BLaER1 treated with 17β-estradiol and CSF1 and Interleukin-3, amounts not matched to agents 10 nM and 100 nM (cell line): ENCODE measurements around the gene POLR1A.
A peak's percentile ranks its signal among the peaks of the same experiment; 100 is the strongest.

ENCODE experiments used
- H3K27ac ChIP-seq, 11 experiments: shearing (Covaris generic); formaldehyde crosslinking; 2 replicates each; pipeline ENCODE4 v1.8.1; 2022
- H3K27me3 ChIP-seq, 11 experiments: shearing (Covaris generic); formaldehyde crosslinking; 2 replicates each; pipeline ENCODE4 v1.8.1; 2022
- H3K36me3 ChIP-seq, 11 experiments: shearing (Covaris generic); formaldehyde crosslinking; 2 replicates each; pipeline ENCODE4 v1.8.1; 2022
- H3K4me1 ChIP-seq, 10 experiments: shearing (Covaris generic); formaldehyde crosslinking; 2 replicates each; pipeline ENCODE4 v1.8.1; 2022
- H3K4me2 ChIP-seq, 11 experiments: shearing (Covaris generic); formaldehyde crosslinking; 2 replicates each; pipeline ENCODE4 v1.8.1; 2022
- H3K4me3 ChIP-seq, 10 experiments: shearing (Covaris generic); formaldehyde crosslinking; 2 replicates each; pipeline ENCODE4 v1.8.1; 2022
- H3K9ac ChIP-seq, 11 experiments: shearing (Covaris generic); formaldehyde crosslinking; 2 replicates each; pipeline ENCODE4 v1.8.1; 2022
- H3K9me3 ChIP-seq, 11 experiments: shearing (Covaris generic); formaldehyde crosslinking; replicated peaks in 1 of 11; 2 replicates each; pipeline ENCODE4 v1.8.1; 2022
- H4K20me1 ChIP-seq, 11 experiments: shearing (Covaris generic); formaldehyde crosslinking; 2 replicates each; pipeline ENCODE4 v1.8.1; 2022
- Cebpa-rat ChIP-seq, 11 experiments: shearing (Covaris generic); IDR thresholded peaks; 2 replicates each; pipeline ENCODE4 v1.8.1; 2022

The POLR1A gene

DNA sequence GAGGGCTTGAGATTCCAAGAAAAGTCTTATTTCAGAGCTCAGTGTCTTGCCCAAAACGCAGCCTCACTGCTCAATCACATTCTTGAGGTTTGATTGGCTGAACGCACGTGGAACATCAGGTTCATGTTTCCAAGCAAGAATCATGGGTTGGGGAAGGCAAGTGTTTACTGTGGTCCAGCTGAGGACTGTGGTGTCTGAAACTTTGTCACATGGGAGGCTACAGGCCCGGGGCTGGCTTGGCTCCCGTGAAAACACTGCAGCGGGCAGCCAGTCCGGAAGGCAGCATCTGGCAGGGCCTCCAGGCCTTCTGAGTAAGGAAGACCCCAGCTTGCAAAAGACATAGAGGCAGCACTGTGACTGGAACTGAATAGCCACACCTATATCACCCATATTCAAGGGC is 84.7 kb downstream of the POLR1A start:
- Histone ChIP-seq H3K4me3 (no peak overlapping the region), H3K27me3 (no peaks in the 10 kb centered on the region), H4K20me1 (peaks cover 0 to 14% (median 0%) of the 10 kb centered on the region in 11 experiments; a peak in 7 of 22 replicates), H3K9ac (no peak overlapping the region), H3K36me3 (peaks cover 0 to 49% (median 28%) of the 10 kb centered on the region in 11 experiments; a peak in 20 of 22 replicates), H3K4me2 (no peak overlapping the region), H3K9me3 (no peaks in the 10 kb centered on the region), H3K27ac (no peak overlapping the region; a peak in 1 of 22 replicates), H3K4me1 (peaks cover 5 to 44% (median 17%) of the 10 kb centered on the region in 10 experiments; a peak in 17 of 20 replicates)
- no peak for TF ChIP-seq Cebpa-rat (IDR thresholded peaks at IDR 0.05)

DNA sequence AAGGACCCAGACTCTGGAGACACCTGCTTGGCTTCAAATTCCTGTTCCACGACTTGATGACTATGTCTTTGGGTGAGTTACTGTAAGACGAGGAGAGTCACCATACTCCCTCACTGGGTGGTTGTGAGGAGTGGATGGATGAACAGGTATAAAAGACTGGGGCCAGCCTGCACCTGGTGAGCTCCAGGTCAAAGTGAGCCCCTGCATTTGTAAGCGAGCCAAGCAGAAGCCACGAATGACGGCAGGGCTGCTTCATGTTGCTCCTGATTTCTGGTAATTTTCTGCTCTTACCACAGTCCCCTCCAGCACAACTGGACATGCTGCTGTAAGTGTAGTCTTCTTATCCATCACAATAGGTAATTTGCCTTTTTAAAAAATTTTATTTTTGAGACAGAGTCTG is 86.6 kb downstream of the POLR1A start:
- Histone ChIP-seq H3K36me3 (peaks cover 0 to 31% (median 10%) of the 10 kb centered on the region in 11 experiments; a peak in 17 of 22 replicates), H4K20me1 (peaks cover 0 to 12% (median 0%) of the 10 kb centered on the region in 11 experiments; a peak in 4 of 22 replicates), H3K4me3 (no peak overlapping the region), H3K27me3 (no peaks in the 10 kb centered on the region), H3K9ac (no peak overlapping the region), H3K9me3 (peaks cover 10 to 17% (median 13%) of the 10 kb centered on the region in 11 experiments), H3K4me2 (0 out of 22 replicates have a peak overlapping the region, but pooled peaks of 1 of the 11 experiments have one; percentile 86), H3K27ac (no peak overlapping the region), H3K4me1 (peaks cover 5 to 37% (median 17%) of the 10 kb centered on the region in 10 experiments; a peak in 17 of 20 replicates)
- no peak for TF ChIP-seq Cebpa-rat (IDR thresholded peaks at IDR 0.05)

DNA sequence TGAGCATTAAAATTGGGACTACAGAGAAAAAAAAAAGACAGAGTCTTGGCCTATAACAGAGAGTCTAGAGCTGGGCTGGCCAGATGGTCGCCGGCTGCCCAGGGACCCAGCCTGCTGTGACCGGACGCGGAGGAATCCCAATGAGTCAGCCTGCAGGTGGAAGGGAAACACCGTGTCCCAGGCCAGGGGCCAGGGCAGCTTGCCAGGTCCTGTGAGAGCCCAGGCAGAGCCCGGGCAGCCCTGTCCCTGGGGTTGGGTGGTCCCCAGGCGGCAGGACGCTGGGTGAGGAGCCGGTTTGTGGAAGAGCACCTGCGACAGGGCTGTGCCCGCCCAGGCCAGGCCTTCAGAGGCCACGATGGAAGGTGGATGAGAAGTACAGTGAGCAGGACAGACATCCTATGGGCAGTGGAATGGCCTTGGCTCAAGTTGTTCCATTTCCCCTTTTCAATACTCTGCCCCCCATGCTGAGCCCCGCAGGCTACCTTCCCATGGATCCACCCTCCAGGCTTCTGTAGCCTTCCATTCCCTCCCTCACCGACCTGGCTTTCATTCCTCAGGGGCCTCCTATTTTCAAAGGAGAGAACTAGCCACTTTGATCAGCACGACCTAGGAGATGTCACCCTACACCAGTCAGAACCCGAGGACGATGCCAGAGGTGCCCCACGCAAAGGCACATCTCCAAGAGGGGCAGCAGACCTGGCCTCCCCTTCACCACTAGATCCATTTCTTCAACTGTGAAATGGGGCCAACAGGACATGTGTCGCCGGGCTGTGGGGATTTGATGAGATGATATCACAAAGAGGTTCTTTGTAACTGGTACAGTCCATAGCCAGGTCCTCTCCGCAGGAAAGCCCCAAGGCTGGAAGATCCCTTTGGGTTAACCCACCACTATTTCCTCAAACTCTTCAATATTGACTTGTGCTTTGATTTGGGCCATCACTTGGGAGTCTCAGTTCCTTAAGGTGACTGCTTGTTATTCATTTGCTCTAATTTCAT is 87.5 kb downstream of the POLR1A start:
- Histone ChIP-seq H3K4me3 (no peak overlapping the region), H3K4me2 (peak overlapping the region in 6 of 11 experiments; percentile 10 to 86 (median 54); a peak in 12 of 22 replicates), H3K9ac (0 out of 22 replicates have a peak overlapping the region, but pooled peaks of 2 of the 11 experiments have one; percentile 10 to 17), H4K20me1 (peaks cover 0 to 12% (median 0%) of the 10 kb centered on the region in 11 experiments; a peak in 4 of 22 replicates), H3K27me3 (no peaks in the 10 kb centered on the region), H3K4me1 (peaks cover 5 to 37% (median 17%) of the 10 kb centered on the region in 10 experiments; a peak in 17 of 20 replicates), H3K36me3 (peaks cover 0 to 22% (median 4%) of the 10 kb centered on the region in 11 experiments; a peak in 7 of 22 replicates), H3K9me3 (peaks cover 17 to 24% (median 22%) of the 10 kb centered on the region in 11 experiments), H3K27ac (peak overlapping the region in 3 of 11 experiments; percentile 44 to 76 (median 64); a peak in 5 of 22 replicates)
- no peak for TF ChIP-seq Cebpa-rat (IDR thresholded peaks at IDR 0.05)

DNA sequence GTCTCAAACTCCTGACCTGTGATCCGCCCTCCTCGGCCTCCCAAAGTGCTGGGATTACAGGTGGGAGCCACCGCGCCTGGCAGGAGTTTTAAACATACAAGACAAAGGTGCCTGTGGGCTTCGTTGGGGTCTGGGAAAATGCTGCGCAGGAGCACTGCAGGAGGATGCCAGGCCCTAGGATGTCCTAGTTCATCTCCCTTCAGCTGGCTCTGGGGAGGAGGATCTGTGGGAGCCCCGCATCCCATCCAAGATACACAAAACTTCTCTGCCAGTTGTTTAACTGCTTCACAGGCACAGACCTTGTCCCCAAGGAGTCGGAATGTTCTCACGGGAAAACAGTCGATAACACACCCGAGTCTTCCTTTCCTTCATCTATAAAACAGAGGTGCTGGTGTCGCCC is 89.1 kb downstream of the POLR1A start:
- H3K4me2 ChIP-seq = peak overlapping the region in 5 of 11 experiments; percentile 41 to 86 (median 68); a peak in 8 of 22 replicates
- peaks cover 0 to 11% (median 0%) of the 10 kb centered on the region in 11 experiments; a peak in 3 of 22 replicates for H4K20me1 ChIP-seq
- H3K36me3 ChIP-seq = peaks cover 0 to 7% (median 0%) of the 10 kb centered on the region in 11 experiments; a peak in 3 of 22 replicates
- peak overlapping the region in 3 of 11 experiments; percentile 44 to 76 (median 64); a peak in 6 of 22 replicates for H3K27ac ChIP-seq
- no peaks in the 10 kb centered on the region for H3K27me3 ChIP-seq
- no peak overlapping the region for H3K4me3 ChIP-seq
- H3K9ac ChIP-seq = peak overlapping the region in 3 of 11 experiments; percentile 17 to 42 (median 39); a peak in 3 of 22 replicates
- peaks cover 12 to 37% (median 21%) of the 10 kb centered on the region in 10 experiments; a peak in 17 of 20 replicates for H3K4me1 ChIP-seq
- TF ChIP-seq Cebpa-rat (IDR thresholded peaks at IDR 0.05) = no peak
- peaks cover 17 to 29% (median 27%) of the 10 kb centered on the region in 11 experiments for H3K9me3 ChIP-seq

DNA sequence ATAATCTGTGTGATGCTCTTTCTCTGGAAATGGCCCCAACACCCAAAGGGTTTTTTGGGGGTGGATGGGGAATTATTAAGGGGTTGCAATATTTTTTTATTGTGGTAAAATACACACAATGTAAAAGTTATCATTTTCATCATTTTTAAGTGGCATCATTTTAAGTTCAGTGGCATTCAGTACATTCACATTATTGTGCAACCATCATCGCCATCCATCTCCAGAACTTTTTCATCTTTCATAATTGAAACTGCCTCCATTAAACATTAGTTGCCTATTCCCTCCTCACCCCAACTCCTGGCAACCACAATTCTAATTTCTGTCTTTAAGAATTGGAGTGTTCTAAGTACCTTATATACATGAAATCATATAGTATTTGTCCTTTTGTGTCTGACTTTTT is 90.0 kb downstream of the POLR1A start:
- Histone ChIP-seq H3K27ac (no peak overlapping the region), H3K4me1 (peaks cover 12 to 37% (median 21%) of the 10 kb centered on the region in 10 experiments; a peak in 17 of 20 replicates), H4K20me1 (0 out of 22 replicates have a peak, but pooled peaks cover 0 to 2% (median 0%) of the 10 kb centered on the region in 11 experiments), H3K27me3 (no peaks in the 10 kb centered on the region), H3K9ac (no peak overlapping the region), H3K9me3 (peaks cover 17 to 29% (median 27%) of the 10 kb centered on the region in 11 experiments), H3K4me2 (no peak overlapping the region), H3K36me3 (no peaks in the 10 kb centered on the region), H3K4me3 (no peak overlapping the region)
- 0 out of 22 replicates have a peak, but pooled peaks of 2 of the 11 experiments have one; percentile 28 for TF ChIP-seq Cebpa-rat (IDR thresholded peaks at IDR 0.05)

DNA sequence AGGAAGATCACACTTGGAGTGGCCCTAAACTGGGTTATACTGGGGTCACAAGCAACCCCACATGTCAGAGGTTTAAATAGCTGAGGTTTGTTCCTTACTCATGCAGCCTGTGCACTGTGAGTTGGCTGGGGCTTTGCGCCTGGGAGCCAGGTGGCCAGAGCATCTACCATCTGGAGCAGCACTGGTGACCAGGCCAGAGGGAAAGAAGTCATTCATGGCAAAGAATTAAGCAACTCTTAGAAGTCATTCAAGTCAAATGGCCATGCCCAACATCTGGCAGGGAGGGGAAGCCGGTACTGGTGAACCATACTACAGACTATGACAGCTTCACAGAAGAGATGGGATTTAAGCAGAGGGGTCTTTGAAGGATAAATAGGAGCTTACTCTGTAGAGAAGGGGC is 90.7 kb downstream of the POLR1A start:
- Histone ChIP-seq H3K27me3 (no peaks in the 10 kb centered on the region), H3K27ac (no peak overlapping the region), H3K4me2 (no peak overlapping the region), H3K9ac (no peak overlapping the region), H3K36me3 (no peaks in the 10 kb centered on the region), H4K20me1 (no peaks in the 10 kb centered on the region), H3K4me3 (no peak overlapping the region), H3K9me3 (peaks cover 17 to 29% (median 27%) of the 10 kb centered on the region in 11 experiments), H3K4me1 (peaks cover 12 to 37% (median 21%) of the 10 kb centered on the region in 10 experiments; a peak in 17 of 20 replicates)
- TF ChIP-seq Cebpa-rat (IDR thresholded peaks at IDR 0.05) = no peak

DNA sequence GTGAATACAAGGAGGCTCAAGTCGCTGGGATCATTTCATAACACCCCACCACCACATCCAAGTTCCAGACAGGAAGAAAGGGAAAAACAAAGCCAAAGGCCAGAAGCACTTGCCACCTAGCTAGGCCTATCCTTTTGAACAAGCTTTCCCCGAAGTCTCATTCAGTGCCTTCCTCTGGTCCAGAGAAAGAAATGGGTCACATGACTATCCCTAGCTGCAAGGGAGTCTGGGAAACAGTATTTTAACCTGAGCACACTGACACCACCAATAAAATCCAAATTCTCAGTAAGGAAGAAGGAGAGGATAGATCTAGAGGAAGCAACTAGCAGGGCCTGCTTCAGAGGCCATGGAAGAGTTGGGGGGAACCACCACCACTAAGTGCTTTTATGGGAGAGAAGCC is 91.2 kb downstream of the POLR1A start:
- peaks cover 12 to 37% (median 21%) of the 10 kb centered on the region in 10 experiments; a peak in 17 of 20 replicates for H3K4me1 ChIP-seq
- no peaks in the 10 kb centered on the region for H4K20me1 ChIP-seq
- no peak overlapping the region for H3K4me2 ChIP-seq
- no peak overlapping the region for H3K4me3 ChIP-seq
- H3K27ac ChIP-seq = no peak overlapping the region
- H3K9ac ChIP-seq = no peak overlapping the region
- no peak for TF ChIP-seq Cebpa-rat (IDR thresholded peaks at IDR 0.05)
- H3K27me3 ChIP-seq = no peaks in the 10 kb centered on the region
- peaks cover 17 to 29% (median 27%) of the 10 kb centered on the region in 11 experiments for H3K9me3 ChIP-seq
- no peaks in the 10 kb centered on the region for H3K36me3 ChIP-seq

DNA sequence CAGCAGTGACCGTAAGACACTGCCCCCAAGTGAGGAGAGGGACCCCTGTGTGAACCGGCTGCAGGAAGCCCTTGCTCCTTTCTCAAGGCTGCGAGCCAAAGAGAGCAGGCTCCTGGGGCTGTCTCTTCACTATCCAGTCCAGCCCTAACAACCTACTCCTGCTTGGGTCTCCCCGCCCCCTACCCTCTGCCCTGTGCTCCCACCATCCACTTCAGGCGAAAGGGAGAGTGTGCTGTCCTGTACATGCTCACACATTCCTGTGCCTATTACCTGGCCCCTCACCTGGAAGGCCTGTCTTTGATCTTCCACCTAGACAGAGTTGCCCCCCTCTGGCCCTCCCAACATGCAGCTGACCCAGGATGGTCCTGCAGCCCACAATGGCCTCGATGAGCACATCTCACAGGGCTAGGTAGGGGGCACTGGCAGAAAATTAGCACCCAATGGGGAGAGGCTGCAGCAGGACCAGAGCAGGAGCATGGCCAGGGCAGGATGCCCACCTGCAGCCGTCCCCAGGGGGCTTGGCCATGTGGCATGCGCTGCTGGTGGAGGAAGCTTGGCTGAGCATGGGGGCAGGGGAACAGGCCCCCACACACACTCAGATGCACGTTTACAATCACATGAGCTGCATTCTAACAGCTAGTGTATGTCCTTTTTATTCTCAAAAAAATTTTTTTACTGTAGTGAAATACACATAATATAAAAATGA is 93.5 kb downstream of the POLR1A start:
- Histone ChIP-seq H4K20me1 (no peaks in the 10 kb centered on the region), H3K27me3 (no peaks in the 10 kb centered on the region), H3K27ac (no peak overlapping the region), H3K9ac (no peak overlapping the region), H3K4me2 (peak overlapping the region in 4 of 11 experiments; percentile 11 to 33 (median 26); a peak in 6 of 22 replicates), H3K4me3 (no peak overlapping the region), H3K4me1 (peaks cover 5 to 17% (median 10%) of the 10 kb centered on the region in 10 experiments; a peak in 14 of 20 replicates), H3K9me3 (peaks cover 17 to 39% (median 33%) of the 10 kb centered on the region in 11 experiments), H3K36me3 (no peaks in the 10 kb centered on the region)
- no peak for TF ChIP-seq Cebpa-rat (IDR thresholded peaks at IDR 0.05)
